DMS153 treated with DMSO at 0.1 percent for 48 hours (cell line): ENCODE results near the gene SKOR1.

ENCODE experiments used
- DNase-seq: peaks from one replicate; lab custom pipeline; 2025; ENCODE audit not compliant: unreplicated experiment; lab: John Stamatoyannopoulos, UW

The SKOR1 gene

DNA sequence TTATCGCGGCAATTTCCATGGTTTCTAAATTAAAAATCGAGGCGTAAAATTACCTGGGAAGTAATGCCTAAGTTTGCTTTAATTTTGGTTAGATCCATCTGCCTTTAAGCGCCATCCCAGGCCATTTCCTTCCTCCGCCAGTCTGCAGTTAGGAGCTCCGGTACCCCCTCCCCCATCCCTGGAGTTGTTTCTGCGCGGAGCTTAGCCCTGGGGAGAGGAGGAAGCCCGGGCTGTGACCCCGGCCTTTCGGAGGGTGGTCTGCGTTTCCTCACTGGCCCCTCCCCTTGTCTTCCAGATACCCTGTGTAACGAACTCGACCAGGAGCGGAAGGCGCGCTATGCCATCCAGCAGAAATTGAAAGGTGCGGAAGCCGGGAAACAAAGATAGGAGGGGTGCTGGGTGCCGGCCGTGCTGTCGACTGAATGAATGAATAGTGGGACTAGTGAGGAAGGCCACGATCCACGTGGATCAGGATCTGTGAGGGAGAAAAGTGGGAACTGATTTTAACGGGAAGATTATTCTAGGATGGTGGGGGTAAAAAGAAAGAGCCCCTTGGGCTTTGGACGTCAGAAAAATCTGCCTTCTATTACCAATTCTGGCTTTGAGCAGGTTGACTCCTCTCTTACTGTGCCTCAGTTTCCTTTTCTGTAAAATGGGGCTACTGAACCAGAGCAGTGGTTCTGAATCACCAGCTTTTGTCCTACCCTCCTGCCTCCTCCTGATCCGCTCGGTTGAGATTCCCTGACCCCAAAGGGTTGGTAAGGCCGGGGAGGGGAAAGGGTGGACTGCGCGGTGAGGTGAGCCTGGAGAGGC is 7.8 kb downstream of the SKOR1 start:
- DNase-seq = no peak

DNA sequence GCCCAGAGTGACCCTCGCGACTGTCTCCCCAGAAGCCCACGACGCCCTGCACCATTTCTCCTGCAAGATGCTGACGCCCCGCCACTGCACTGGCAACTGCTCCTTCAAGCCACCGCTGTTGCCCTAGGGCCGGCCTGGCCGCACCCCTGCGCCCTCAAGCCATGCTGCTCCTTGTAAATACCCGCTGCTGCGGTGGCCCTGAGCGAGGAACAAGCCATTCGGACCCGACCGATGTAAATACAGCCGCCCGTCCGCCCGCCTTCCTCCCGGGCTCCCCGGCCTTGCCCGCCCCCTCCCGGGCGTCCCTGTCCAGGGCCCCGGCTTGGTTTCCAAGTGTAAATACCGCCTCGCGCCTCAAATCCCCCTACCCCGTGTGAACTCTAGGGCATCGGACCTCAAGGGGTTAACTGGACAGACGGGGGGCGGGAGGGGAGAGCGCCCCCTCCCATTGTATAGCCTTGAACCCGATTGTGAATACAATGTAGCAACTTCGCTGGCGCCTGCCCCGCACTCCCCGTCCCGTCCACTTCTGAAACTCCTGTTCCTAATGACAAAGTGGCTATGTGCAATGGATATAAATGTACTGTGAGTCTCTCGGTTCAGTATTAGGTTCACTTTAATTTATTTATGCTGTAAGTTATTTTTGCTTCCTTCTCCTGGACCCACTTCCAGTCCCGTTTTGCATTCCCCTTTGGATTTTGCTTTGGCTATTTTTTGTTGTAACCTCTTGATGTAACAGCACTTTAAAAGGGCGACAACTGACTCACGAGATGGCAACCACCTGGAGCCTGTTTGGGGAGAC is 8.6 kb downstream of the SKOR1 start:
- DNase-seq = no peak

DNA sequence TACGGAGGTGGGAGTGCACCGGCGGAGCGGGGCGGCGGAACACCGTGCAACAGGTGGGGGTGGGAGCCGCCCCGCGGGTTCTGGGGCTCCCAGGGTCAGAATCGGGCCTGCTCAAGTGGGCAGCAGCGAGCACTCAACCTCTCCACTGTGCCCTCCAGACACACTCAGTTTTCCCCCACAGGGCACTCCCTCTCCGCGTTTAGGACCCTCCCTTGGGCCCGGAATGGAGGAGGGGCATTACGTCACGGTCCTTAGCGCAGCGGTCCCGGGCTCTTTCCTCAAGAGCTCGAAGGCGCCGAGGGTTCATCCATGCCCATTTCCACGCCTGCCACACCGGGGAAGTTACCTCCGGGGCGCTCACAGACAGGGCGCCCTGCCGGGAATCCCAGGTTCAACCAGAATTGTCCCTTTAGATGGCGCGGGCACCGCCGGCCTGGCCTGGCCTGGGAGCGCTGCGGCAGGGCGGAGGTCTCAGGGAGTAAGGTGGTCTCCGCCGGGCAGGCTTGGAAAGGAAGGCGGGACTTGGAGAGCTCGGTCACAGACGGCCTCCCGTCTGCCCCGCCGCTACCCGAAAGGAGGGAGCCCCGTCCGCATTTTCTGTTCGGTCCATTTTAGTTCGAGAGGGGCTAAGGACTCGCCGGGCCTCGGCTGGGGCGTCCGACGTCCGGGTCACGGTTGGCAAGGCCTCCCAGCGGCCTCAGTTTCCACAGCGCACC is 9.4 kb downstream of the SKOR1 start:
- DNase-seq = no peak

DNA sequence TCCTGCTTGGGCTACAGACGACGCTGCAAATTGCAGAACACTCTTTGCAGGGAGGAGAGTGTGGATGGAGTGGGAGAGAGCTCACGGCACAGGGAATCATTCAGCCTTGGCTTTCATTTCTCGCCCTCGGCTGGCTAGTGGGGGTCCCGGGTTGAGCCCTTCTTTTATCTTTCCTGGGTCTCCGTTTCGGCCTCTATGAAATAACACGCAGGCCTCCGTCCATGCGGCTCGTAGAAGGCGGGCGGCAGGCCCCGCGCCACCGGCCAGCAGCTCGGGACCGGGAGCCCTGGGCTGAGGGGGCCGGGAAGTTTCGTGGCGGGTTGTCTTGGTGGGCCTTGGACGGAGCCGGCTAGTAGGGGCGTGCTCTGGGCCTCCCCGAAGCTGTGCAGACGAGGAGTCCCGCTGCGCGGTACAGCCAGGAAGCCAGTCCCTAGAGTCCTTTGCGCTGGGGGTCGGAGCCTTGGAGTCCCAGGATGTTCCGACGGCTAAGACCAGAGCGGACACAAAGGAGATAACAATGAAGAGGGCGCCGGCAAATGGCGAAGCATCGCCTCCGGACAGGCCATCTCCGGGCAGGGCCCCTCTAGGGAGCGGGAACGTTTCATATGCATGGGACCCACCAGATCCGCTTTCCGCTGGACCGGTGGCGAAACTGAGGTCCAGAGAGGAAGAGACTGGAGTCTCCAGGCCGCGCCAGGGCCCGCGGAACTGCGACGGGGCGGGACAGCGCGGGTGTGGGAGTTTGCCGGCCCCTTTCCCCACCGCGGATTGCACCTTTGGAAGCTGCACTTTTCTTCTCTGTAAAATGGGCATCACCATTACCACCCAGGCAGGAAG is 10.2 kb downstream of the SKOR1 start:
- no peak for DNase-seq

DNA sequence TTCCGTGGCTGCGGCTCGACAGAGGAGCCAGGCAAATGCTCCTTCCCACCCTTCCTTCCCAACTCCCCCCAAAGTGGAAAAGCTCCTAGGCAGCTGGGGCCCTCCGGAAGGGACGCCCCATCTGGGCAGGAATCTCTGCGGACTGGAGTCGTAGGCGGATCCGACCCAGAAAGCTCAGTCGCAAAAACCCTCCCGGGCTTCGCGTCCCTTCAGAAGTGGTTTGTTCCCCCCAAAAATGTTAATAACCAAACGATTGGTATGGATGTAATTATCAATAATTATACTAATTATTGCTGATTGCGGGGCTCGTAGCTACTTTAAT is 10.8 kb downstream of the SKOR1 start:
- DNase-seq = no peak

DNA sequence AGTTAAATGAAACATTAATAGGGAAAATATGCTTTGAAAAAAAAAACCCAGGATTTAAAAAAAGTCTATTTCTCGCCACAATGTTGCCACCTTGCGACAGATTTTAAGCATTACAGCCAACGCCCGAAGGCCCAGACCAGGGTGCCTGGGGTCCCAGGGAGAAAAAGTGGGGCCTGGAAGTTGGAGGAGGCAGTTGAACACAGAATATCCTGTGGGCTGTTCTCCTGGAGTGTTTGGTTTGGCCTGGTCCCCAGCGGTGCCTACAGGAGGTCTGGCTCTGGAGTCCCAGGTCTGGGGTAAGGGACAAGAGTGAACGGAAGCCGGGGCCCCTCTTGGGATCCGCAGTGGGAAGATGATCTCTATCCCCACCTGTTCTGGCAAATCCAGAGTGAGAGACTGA is 11.2 kb downstream of the SKOR1 start:
- DNase-seq = no peak

DNA sequence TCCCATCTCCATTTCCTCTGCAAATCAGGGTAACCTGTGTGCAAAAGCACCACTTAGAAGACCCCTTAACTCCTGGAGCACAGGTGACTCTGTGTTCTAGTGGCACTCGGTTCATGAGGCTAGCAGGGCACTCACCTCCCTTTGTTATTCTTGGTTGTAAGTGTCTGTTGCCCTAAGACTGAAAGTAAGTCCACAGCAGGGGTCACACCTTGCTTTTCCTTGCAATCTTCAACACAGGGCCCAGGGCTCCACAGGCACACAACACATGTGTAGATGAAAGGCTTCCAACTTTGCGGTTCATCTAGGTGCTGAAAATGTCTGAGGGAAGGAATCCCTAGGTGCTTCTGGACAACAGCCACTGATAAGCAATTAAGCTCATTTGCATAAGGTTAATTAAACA is 11.6 kb downstream of the SKOR1 start:
- no peak for DNase-seq

DNA sequence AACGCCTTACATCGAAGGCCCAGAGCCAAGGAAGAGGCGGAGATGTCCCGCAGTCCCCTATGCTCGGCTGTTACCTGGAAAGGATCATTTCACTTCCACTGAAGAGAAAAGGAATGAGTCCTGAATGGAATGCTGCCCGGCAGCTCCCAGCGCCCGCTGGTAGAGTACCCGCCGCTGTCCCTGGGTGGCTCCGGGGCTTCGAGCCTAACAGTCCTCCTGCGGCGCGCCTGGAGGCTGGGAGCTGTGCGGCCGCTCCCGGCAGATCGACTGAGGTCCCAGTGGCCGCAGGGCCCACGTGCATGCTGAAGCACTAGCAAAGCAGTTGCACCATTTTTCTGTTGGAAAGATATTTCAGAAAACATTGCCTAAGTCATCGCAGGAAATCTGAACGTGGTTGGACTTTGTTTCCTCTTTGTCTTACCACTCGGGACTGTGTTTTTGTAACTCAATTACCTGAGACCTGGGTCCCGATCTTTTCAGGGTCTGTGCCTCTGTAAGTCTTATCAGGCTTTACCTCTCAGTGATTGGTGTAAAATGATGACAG is 13.6 kb downstream of the SKOR1 start:
- peak; percentile 41 for DNase-seq

DNA sequence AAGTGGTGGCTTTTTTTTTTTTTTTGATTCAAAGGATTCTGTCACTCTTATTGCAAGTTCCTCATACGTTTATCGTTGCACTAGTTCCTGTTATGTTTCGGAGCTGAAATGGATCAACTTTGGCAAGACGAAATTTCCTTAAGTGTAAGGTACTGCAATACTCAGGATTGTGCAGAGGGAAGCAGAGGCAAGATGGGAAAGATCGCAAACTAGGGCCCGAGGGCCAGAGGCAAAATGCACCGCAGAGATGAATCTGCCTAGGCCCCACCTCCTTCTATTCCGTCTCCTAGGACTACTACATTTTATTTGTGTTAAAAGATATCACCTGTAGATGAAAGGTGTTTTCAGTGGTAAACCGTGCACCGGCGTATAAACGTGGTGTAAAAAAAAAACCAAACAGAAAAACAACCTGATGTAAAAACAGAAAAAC is 14.2 kb downstream of the SKOR1 start:
- DNase-seq = no peak

DNA sequence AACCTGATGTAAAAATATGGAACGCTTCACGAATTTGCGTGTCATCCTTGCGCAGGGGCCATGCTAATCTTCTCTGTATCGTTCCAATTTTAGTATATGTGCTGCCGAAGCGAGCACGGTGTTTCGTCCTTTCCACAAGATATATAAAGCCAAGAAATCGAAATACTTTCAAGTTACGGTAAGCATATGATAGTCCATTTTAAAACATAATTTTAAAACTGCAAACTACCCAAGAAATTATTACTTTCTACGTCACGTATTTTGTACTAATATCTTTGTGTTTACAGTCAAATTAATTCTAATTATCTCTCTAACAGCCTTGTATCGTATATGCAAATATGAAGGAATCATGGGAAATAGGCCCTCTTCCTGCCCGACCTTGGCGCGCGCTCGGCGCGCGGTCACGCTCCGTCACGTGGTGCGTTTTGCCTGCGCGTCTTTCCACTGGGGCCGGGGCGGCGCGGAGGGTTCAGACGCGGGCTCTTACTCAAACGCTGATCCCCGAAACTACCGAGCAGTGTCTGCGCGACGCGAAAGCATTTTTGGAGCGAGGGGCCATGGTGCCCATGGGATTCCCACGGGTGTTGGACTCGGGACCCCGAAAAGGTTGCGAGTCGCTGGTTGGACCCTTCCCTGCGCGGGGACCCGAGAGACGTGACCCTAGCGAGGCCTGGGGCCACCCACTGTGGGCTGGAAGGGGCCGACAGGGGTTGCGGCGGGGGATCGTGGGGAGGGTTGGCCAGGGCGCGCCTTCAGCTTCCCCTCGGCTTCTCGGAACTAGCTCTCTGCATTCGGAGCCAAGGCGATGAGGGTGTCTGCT is 14.8 kb downstream of the SKOR1 start, which contains the start of gene RNU6-1:
TSS of gene RNU6-1 (minus strand) at position 117 of the 820 bp plus-strand sequence.
- DNase-seq = peak; percentile 52

DNA sequence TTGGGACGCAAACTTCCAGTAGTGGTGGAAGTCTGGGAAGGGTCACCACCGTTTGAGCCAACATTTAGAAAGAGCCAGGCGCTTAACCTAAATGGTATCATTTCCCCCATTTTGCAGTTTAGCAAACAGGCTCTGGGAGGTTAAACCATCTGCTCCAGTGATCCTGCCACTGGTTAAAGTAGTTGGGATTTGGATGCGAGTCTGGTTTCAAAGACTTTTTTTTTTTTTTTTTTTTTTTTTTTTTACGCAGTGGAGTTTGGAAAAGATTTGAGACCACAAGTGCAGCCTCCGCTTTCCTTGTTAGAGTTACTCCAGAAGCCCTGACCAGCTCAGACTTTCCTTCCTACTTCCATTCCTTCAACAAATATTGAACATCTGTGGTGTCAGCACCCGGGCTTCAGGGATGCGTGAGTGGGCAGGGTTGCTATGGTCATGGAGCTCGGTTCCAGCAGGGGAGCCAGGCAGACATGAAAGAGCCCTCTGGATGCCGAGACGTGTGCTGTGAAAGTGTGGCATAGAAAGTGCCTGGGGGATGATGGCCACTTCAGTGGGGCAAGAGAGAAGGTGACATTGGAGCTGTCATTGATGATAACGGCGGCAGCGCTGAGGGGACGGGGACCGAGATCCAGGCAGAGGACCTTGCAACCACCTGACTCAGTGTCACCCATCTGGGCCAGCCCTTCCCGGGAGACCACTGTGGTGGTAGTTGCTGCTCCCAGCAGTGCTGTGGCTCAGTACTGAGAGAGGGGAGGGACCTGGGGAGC is 15.6 kb downstream of the SKOR1 start:
- no peak for DNase-seq

DNA sequence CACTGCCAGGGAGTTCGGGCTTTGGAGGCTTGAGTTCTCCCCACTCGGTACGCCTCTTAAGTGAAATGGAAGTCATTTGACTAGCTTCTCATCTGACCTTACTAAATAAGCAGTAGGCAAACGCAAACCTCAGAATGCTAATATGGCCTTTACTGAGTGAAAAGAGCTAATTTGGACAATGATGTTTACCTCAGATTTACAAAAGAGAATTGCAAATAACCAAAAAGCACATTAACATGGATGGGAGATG is 16.1 kb downstream of the SKOR1 start:
- no peak for DNase-seq

DNA sequence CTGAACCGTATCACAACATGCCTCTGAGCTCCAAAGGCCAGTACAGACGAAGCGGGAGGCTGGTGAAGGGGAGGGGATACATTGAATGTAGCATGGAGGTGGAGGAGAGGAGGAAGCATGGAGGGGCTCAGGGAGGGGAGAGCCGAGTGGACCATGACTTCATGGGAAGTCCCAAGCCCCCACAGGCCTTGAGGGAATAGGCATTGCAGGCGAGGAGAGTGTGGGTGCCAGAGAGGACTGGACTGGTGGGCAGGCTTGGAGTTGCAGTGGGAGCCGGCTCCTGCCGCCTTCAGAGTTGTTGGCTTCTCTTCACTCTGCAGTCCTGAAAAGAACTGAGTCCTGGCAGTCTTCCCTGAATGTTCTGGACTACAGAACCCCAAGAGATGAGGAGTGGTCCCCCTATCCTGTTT is 17.8 kb downstream of the SKOR1 start:
- no peak for DNase-seq

DNA sequence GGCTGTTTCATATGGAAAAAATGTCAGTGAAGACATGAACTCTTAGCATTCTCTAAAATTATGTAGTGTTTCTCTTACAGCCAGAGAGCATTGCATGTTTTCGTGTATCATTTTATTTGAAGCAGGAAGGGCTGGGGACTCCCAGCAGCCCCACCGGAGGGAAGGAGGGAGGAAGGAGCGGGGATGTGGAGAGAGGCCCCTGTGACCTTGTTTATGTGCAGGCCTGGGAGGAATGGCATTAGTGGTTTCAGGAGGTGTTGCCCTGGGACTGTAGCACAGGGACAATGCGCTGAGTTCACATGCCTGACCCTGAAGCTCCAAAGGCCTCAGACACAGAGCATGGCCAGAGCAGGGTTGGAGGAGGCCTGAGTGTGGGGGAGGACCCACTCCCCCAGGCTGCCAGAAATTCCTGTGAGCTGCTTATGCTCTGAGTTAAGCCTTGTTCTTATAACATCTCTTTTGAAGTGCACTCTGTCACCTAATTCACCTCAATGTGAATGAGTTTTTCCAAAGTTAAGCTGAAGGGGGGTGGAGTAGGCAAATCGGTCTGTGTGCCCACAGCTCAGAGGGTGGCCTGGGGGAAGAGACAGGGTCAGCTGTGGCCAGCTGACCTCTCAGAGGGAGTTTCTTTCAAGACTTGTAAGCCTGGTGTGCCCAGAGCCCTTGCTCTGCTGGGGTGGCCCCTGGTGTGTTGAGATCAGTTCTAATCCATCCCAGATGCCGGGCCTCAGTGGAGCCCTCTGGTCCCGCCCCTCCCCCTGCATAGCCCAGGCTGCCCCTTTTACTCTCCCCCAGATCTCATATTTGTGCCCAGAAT is 18.5 kb downstream of the SKOR1 start:
- no peak for DNase-seq

DNA sequence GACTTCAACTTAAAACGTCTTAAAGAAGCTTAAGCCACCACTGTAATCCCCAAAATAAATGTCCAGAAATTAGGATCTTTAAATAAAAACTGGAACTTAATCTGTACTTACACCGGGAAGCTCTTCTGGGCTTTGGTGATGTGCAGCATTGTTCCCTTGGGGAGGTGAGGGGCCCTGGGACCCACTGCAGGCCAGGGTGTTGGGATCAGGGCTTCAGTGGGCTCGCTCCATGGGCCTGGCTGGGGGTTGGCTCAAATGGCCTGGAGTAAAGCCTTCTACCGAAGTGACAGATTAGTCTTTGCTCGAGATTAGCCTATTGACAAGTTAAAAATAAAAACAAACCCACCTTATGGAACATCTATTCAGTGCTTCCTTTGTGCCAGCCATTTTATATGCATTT is 20.7 kb downstream of the SKOR1 start:
- no peak for DNase-seq

DNA sequence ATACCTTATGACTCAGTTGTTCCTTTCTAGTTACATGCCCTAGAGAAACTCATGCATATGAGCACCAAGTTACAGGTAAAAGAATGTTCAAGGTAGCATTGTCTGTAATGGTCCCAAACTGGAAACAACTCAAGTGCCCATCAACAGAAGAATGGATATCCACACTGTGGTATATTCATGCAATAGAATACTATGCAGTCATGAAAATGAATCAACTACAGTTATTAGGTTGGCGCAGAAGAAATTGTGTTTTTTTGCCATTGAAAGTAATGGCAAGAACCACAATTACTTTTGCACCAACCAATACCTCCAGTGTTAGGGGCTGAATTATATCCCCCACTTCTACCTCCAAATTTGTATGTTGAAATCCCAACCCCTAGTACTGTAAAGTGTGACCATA is 24.2 kb downstream of the SKOR1 start:
- no peak for DNase-seq

DNA sequence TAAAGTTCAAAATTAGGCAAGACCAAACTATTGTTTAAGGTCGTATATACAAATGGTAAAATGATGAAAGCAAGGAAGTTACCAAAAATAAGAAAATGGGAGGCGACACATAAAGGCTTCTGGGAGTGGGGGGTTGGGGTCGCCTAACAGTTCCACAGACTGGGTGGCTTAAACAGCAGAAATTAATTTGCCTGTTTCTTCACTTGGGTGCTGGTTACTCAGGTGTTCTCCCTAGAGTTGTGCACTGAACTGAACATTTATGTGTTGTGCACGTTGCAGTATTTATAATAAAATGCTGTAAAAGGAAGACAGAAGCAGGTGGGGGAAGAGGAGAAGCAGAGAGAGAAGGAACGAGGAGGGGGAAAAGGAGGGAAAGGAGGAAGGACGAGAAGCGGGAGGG is 25.0 kb downstream of the SKOR1 start:
- no peak for DNase-seq

DNA sequence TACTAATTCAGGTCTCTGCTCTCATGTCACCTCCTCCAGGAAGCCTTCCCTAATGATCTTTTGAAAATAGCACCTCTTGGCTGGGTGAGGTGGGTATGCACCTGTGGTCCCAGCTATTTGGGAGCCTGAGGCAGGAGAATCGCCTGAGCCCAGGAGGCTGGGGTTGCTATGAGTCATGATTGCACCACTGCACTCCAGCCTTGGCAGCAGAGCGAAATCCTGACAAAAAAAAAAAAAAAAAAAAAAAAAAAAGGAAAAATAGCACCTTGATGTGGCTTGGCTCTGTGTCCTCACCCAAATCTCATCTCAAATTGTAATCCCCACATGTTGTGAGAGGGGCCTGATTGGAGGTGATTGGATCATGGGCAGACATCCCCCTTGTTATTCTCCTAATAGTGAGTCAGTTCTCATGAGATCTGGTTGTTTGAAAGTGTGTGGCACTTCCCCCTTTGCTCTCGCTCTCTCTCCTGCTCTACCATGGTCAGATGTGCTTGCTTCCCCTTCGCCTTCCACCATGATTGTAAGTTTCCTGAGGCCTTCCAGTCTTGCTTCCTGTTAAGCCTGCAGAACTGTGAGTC is 25.8 kb downstream of the SKOR1 start:
- DNase-seq = no peak
